Measurements from ENCODE around the gene TTLL11. TPM values are rescaled to one million over a fixed set of nuclear protein-coding genes. Genes with fewer than 3 reads are reported as not detected.

The TTLL11 gene
- total and polyA plus RNA-seq, 2 of the 8 experiments (the other 6 are each of a cell fraction or from before 2014, with no cell fraction given), result 0.56 to 0.80 TPM

DNA sequence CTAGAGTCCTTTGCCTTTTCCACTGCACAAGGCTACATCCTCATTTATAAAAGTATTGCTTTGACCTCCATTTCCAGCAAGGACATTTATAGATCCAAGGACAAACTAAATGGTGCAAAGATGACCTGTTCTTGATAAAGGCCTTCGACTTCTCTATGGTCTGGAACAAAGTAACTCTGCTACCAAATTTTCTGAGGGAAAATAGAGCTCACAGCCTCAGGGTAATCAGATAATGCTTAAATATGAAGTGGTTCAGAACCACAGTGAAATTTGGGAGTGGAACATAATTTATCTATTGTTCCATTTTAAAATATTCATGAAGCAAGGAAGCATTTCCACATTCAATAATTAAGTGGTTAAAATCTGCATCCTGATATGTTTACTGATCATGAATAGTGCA, 137.5 kb downstream of the TTLL11 start:
- Histone ChIP-seq H3K23me2 (ENCODE audit: low read depth, low read length) (no peaks in the 10 kb centered on the region; the same call in 1 of the 2 replicates), H4K20me1 (replicated peaks in 1 of 2; ENCODE audit: control insufficient read depth in 1 of 2, insufficient read depth in 2 of 2, low read length in 2 of 2) (no peaks in the 10 kb centered on the region), H4K91ac (replicated peaks; ENCODE audit: insufficient read length, low read length) (no peak overlapping the region), H3K4me2 (ENCODE audit: insufficient read depth in 1 of 2, low read depth in 2 of 2, low read length in 2 of 2) (no peak overlapping the region), H3K18ac (ENCODE audit: extremely low read depth, low read length) (no peak overlapping the region), H2BK20ac (ENCODE audit: low read length) (no peak overlapping the region), H2BK15ac (ENCODE audit: low read length) (no peak overlapping the region), H4K5ac (ENCODE audit: insufficient read length, low read depth, low read length) (no peak overlapping the region), H3K14ac (ENCODE audit: insufficient read length) (no peak overlapping the region), H3K9me3 (ENCODE audit: insufficient read depth in 2 of 2, low read depth in 1 of 2, low read length in 1 of 2) (no peaks in the 10 kb centered on the region), H2AK5ac (ENCODE audit: low read depth, low read length) (no peak overlapping the region), H3K4me3 (ENCODE audit: extremely low read depth in 1 of 4, insufficient read depth in 2 of 4, low read depth in 3 of 4, low read length in 4 of 4) (no peak overlapping the region), H3K79me1 (ENCODE audit: low read depth, low read length) (no peaks in the 10 kb centered on the region), H4K8ac (ENCODE audit: extremely low read depth, insufficient read depth, low read length) (no peak overlapping the region), H3K9ac (replicated peaks in 1 of 4; ENCODE audit: extremely low read depth in 1 of 4, low read depth in 3 of 4, low read length in 3 of 4) (no peak overlapping the region), H3K36me3 (ENCODE audit: control insufficient read depth in 2 of 4, insufficient read depth in 4 of 4, low read length in 3 of 4) (no peaks in the 10 kb centered on the region), H3K27me3 (replicated peaks in 1 of 4; ENCODE audit: control insufficient read depth in 3 of 4, extremely low read depth in 1 of 4, insufficient read depth in 3 of 4, low read length in 3 of 4) (no peaks in the 10 kb centered on the region), H3K79me2 (ENCODE audit: control insufficient read depth in 1 of 2, insufficient read depth in 2 of 2, low read length in 2 of 2) (no peaks in the 10 kb centered on the region), H3K27ac (ENCODE audit: low read depth, low read length) (no peak overlapping the region), H2BK120ac (replicated peaks; ENCODE audit: low read depth, low read length) (no peak overlapping the region), H2BK12ac (ENCODE audit: low read depth, low read length) (no peak overlapping the region), H2BK5ac (ENCODE audit: low read depth, low read length) (no peak overlapping the region), H3K4ac (replicated peaks; ENCODE audit: insufficient read length, low read depth, low read length) (no peak overlapping the region), H3K4me1 (replicated peaks in 1 of 4; ENCODE audit: control insufficient read depth in 3 of 4, insufficient read depth in 4 of 4, low read length in 3 of 4) (no peaks in the 10 kb centered on the region), H3K23ac (ENCODE audit: insufficient read length) (no peak overlapping the region), H3K56ac (replicated peaks; ENCODE audit: insufficient read length, low read depth, low read length) (no peak overlapping the region), H2AFZ (ENCODE audit: low read length) (no peak overlapping the region)
- ChIA-PET POLR2A (ENCODE audit: partially characterized antibody) (no interaction called here), CTCF (ENCODE audit: partially characterized antibody) (interaction anchor here (1.2 kb wide), 1 partner anchor 12 kb away, joined by 3 read pairs; no protein-coding TSS in a partner anchor)
- TF ChIP-seq, protein P1, sequence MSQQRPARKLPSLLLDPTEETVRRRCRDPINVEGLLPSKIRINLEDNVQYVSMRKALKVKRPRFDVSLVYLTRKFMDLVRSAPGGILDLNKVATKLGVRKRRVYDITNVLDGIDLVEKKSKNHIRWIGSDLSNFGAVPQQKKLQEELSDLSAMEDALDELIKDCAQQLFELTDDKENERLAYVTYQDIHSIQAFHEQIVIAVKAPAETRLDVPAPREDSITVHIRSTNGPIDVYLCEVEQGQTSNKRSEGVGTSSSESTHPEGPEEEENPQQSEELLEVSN (IDR thresholded peaks at IDR 0.05), result no peak
- TF ChIP-seq BCL11A (IDR thresholded peaks at IDR 0.05; ENCODE audit: low read depth in 2 of 2, low read length in 2 of 2) (no peak), JUND (IDR thresholded peaks at IDR 0.05; ENCODE audit: low read length) (no peak), ZNF274 (IDR thresholded peaks at IDR 0.05; ENCODE audit: borderline replicate concordance, extremely low read depth, low read length) (no peak), TBP (IDR thresholded peaks at IDR 0.05; ENCODE audit: low read depth, low read length) (no peak), FOSL1 (IDR thresholded peaks at IDR 0.05; ENCODE audit: insufficient read depth, low read depth, low read length) (no peak), SIRT6 (IDR thresholded peaks at IDR 0.05; ENCODE audit: low read length) (no peak), RAD21 (IDR thresholded peaks at IDR 0.05 in 1 of 2, conservative IDR thresholded peaks at IDR 0.05 in 1 of 2; ENCODE audit: low read depth in 2 of 2, low read length in 2 of 2) (no peak), ASH2L (IDR thresholded peaks at IDR 0.05; ENCODE audit: low read length) (no peak), CBX8 (IDR thresholded peaks at IDR 0.05; ENCODE audit: borderline replicate concordance, low read depth, low read length) (no peak), CHD2 (IDR thresholded peaks at IDR 0.05; ENCODE audit: low read length) (no peak), NANOG (IDR thresholded peaks at IDR 0.05; ENCODE audit: insufficient read depth, low read depth, low read length, poor library complexity, severe bottlenecking) (no peak), HDAC2 (IDR thresholded peaks at IDR 0.05; ENCODE audit: borderline replicate concordance in 1 of 2, low read depth in 2 of 2, low read length in 2 of 2) (no peak), POLR2AphosphoS5 (IDR thresholded peaks at IDR 0.05; ENCODE audit: low read depth, low read length) (no peak)
- no peak for DNase-seq (ENCODE audit: low read depth in 1 of 2, low spot score in 2 of 2)
- no peak for FAIRE-seq
- WGBS, 2 experiments (ENCODE audit: extremely low coverage in 1 of 2, insufficient coverage in 1 of 2, insufficient read length in 1 of 2, insufficient replicate concordance in 2 of 2, low coverage in 1 of 2, low lambda C conversion rate in 2 of 2, missing lambda C conversion rate in 1 of 2), result 100% methylated on average over 1 of the region's 1 CpG; no CpG with 5 or more reads in 1 of the 2 experiments

Data from H1 (cell line).